T-cell (primary cell): ENCODE data around the gene IWS1. TPM values are rescaled to one million over a fixed set of nuclear protein-coding genes. Genes with fewer than 3 reads are reported as not detected.

ENCODE experiments used
- ATAC-seq, 4 experiments: fragments of 200-7000 bp in 3 of 4; fragments of 150-1000 bp in 1 of 4; cut with Tn5 transposase; replicated peaks in 1 of 4; 1 replicate in 3 of 4; 2 replicates in 1 of 4; pipeline ENCODE4 v1.10.0; 2021; ENCODE audit warnings: moderate library complexity in 3 of 4, mild to moderate bottlenecking in 2 of 4, moderate number of reproducible peaks in 1 of 4
- CTCF ChIA-PET, 2 donors: fragments of 300-600 bp; sonication (Branson Sonifier 250); formaldehyde crosslinking; loops; one replicate each; lab custom pipeline; 2022; ENCODE audit warnings: antibody characterized with exemption in 2 of 2; lab: Charles Lee
- POLR2A ChIA-PET, 2 donors: fragments of 300-600 bp; sonication (Branson Sonifier 250); formaldehyde crosslinking; loops; one replicate each; lab custom pipeline; 2022; ENCODE audit warnings: antibody characterized with exemption in 2 of 2; lab: Charles Lee
- DNase-seq, 35 experiments: peaks; one replicate each; pipeline versions ENCODE4 v3.0.0 to v3.0.0-alpha.2; 2013 to 2023
- H3K27ac ChIP-seq: one replicate; pipeline ENCODE4 v1.5.1; 2013; ENCODE audit warnings: low read length
- H3K27me3 ChIP-seq, 2 experiments: replicated peaks in 1 of 2; 1 replicate in 1 of 2; 2 replicates in 1 of 2; pipeline versions ENCODE4 v1.6.1 to v1.7.0; 2013; ENCODE audit warnings: low read length in 1 of 2, mixed read lengths in 1 of 2; ENCODE audit not compliant: control insufficient read depth in 2 of 2, insufficient read depth in 2 of 2; ENCODE audit errors: extremely low read depth in 1 of 2
- H3K36me3 ChIP-seq, 2 donors: 1 replicate in 1 of 2; 2 replicates in 1 of 2; pipeline versions ENCODE4 v1.6.1 to v1.7.0; 2013; ENCODE audit warnings: low read length in 1 of 2; ENCODE audit not compliant: control insufficient read depth in 2 of 2, insufficient read depth in 1 of 2; ENCODE audit errors: extremely low read depth in 1 of 2
- H3K4me1 ChIP-seq, 2 experiments: 1 replicate in 1 of 2; 2 replicates in 1 of 2; pipeline versions ENCODE4 v1.6.1 to v1.7.0; 2013; ENCODE audit warnings: low read length in 2 of 2, mixed read lengths in 1 of 2; ENCODE audit not compliant: insufficient read depth in 2 of 2, control insufficient read depth in 1 of 2; ENCODE audit errors: extremely low read depth in 1 of 2
- H3K4me3 ChIP-seq, 2 donors: 1 replicate in 1 of 2; 2 replicates in 1 of 2; pipeline versions ENCODE4 v1.5.1 to v1.7.0; 2013; ENCODE audit warnings: mild to moderate bottlenecking in 2 of 2, low read length in 1 of 2, moderate library complexity in 1 of 2; ENCODE audit not compliant: control insufficient read depth in 1 of 2; ENCODE audit errors: extremely low read depth in 1 of 2
- H3K9me3 ChIP-seq: 2 replicates; pipeline ENCODE4 v1.7.0; 2013
- H3K27ac Mint-ChIP-seq, 2 donors: one replicate each; pipeline ENCODE4 v1.8.0; 2020 to 2021; ENCODE audit warnings: mild to moderate bottlenecking in 2 of 2, mixed read lengths in 2 of 2
- H3K27me3 Mint-ChIP-seq, 2 donors: one replicate each; pipeline ENCODE4 v1.8.0; 2021 to 2022; ENCODE audit warnings: mixed read lengths in 2 of 2
- H3K36me3 Mint-ChIP-seq: one replicate; pipeline ENCODE4 v1.8.0; 2021; ENCODE audit warnings: mixed read lengths
- H3K4me1 Mint-ChIP-seq, 3 donors: one replicate each; pipeline ENCODE4 v1.8.0; 2020 to 2022; ENCODE audit warnings: mixed read lengths in 3 of 3, mild to moderate bottlenecking in 1 of 3
- H3K4me3 Mint-ChIP-seq, 3 donors: one replicate each; pipeline ENCODE4 v1.8.0; 2020 to 2022; ENCODE audit warnings: mild to moderate bottlenecking in 3 of 3, mixed read lengths in 3 of 3, moderate library complexity in 3 of 3
- H3K9me3 Mint-ChIP-seq, 3 donors: one replicate each; pipeline ENCODE4 v1.8.0; 2020 to 2022; ENCODE audit warnings: mixed read lengths in 3 of 3
- WGBS: methylation state at CpG from one replicate; pipeline ENCODE4 v1.1.5; 2013; ENCODE audit warnings: missing lambda C conversion rate; ENCODE audit not compliant: insufficient coverage; 5-methylcytosine and 5-hydroxymethylcytosine counted together
- total RNA-seq, 35 experiments: library from RNA in 6 of 35; stranded (reverse) in 6 of 35; fragments of 120-200 nt in 1 of 35; gene quantifications; one replicate each; pipeline versions ENCODE4 v1.2.1 to v1.2.4 and lab custom pipeline; 2013 to 2026

The IWS1 gene
- total RNA-seq, 5 donors from 2014 or later (not counting 1 experiment from before 2014, with no cell fraction given): 20.8 to 47.1 (median 42.6) TPM

DNA sequence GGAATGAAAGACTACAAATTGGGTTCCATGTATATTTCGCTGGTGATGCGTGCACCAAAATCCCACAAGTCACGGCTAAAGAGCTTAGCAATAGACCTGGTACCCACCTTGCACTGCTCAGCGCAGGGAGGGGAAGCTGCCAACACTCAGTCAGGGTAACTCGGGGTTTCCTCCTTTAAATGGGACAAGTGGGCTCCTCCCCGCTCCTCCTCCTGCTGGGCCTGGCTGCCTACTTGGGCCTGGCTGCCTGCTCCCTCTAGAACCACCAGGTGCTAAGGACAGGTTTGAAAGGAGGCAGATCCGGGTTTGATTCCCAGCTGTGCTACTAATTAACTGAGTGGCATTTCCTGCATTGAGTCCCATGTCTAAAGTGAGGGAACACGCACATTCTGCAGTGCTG is 32.6 kb upstream of the IWS1 start:
- peaks cover 0 to 11% of the 10 kb centered on the region in 2 experiments for H3K27me3 ChIP-seq
- peaks cover 13 to 21% (median 17%) of the 10 kb centered on the region in 3 donors for H3K9me3 Mint-ChIP-seq
- 82% methylated on average over 8 of the region's 8 CpGs for WGBS
- H3K36me3 ChIP-seq: no peaks in the 10 kb centered on the region
- no peaks in the 10 kb centered on the region for H3K9me3 ChIP-seq
- ATAC-seq: no peak
- no peak overlapping the region for H3K27ac ChIP-seq
- no peak overlapping the region for H3K4me3 Mint-ChIP-seq
- H3K27me3 Mint-ChIP-seq: peaks cover 7 to 19% of the 10 kb centered on the region in 2 donors
- CTCF ChIA-PET: no interaction called here
- H3K36me3 Mint-ChIP-seq: peaks cover 11% of the 10 kb centered on the region
- H3K4me1 Mint-ChIP-seq: peaks cover 0 to 4% (median 0%) of the 10 kb centered on the region in 3 donors
- no peak for DNase-seq
- POLR2A ChIA-PET: no interaction called here
- no peak overlapping the region for H3K4me3 ChIP-seq
- H3K4me1 ChIP-seq: peaks cover 0 to 2% of the 10 kb centered on the region in 2 experiments
- H3K27ac Mint-ChIP-seq: no peak overlapping the region

DNA sequence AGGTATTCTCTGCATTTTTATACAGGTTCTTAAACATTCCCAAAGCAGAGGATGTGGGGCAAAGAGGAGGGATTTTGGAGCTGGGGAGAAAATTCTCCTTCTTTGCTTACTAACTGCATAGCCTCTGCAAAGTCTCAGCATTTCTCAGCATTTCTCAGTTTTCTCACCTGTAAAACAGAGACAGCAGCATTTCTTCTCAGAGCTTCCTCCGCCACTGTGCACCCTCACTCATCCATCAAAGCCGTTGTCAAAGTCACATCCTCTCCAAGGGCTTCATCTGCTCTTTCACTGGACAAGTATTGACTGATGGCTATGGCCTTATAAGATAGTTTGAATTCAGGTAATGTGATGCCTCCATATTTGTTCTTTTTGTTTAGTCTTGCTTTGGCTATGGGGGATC is 26.6 kb upstream of the IWS1 start:
- no peak overlapping the region for H3K4me3 Mint-ChIP-seq
- H3K36me3 Mint-ChIP-seq: peaks cover 11% of the 10 kb centered on the region
- Histone ChIP-seq H3K4me3 (no peak overlapping the region), H3K9me3 (no peaks in the 10 kb centered on the region), H3K27ac (no peak overlapping the region), H3K27me3 (peaks cover 0 to 25% of the 10 kb centered on the region in 2 experiments), H3K36me3 (no peaks in the 10 kb centered on the region), H3K4me1 (no peaks in the 10 kb centered on the region)
- ATAC-seq (no peak), DNase-seq (no peak)
- H3K27me3 Mint-ChIP-seq: peaks cover 13 to 37% of the 10 kb centered on the region in 2 donors
- CTCF ChIA-PET: interaction anchor here in 1 of 2 donors (0.6 to 1.1 kb wide), 2 partner anchors 55 to 455 kb away, joined by 3 read pairs; no protein-coding TSS in a partner anchor
- H3K4me1 Mint-ChIP-seq: no peaks in the 10 kb centered on the region
- POLR2A ChIA-PET: no interaction called here
- H3K27ac Mint-ChIP-seq: no peak overlapping the region
- peaks cover 13 to 21% (median 15%) of the 10 kb centered on the region in 3 donors for H3K9me3 Mint-ChIP-seq
- WGBS: no CpG with 5 or more reads among the region's 2 CpGs

DNA sequence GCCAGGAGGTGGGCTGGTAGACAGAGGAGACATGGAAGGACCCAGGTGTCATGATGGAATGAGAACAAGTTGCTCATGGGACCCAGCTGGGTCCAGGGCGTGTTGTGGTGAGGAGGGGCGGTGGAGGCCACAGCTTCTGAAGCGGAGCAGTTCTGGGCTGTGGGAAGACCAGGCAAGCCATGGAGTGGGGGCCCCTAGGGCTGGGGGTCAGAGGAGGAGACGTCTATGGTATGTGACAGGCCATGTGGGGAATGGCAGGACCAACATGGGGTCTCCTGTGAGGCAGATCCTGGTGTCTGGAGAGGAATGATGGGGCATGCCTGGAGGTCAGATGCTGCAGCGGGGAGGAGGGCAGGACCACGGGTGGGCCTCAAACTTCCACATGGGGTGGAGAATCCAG is 26.0 kb upstream of the IWS1 start:
- WGBS: 78% methylated on average over 6 of the region's 6 CpGs
- no peak overlapping the region for H3K27ac Mint-ChIP-seq
- DNase-seq (no peak), ATAC-seq (no peak)
- H3K9me3 Mint-ChIP-seq: peaks cover 10 to 16% (median 13%) of the 10 kb centered on the region in 3 donors
- H3K4me3 Mint-ChIP-seq: no peak overlapping the region
- H3K27me3 ChIP-seq: peaks cover 0 to 25% of the 10 kb centered on the region in 2 experiments
- H3K4me1 Mint-ChIP-seq: no peaks in the 10 kb centered on the region
- no peak overlapping the region for H3K27ac ChIP-seq
- H3K27me3 Mint-ChIP-seq: peaks cover 9 to 34% of the 10 kb centered on the region in 2 donors
- H3K36me3 ChIP-seq: no peaks in the 10 kb centered on the region
- ChIA-PET CTCF (interaction anchor here in 1 of 2 donors (0.6 to 1.1 kb wide), 2 partner anchors 56 to 455 kb away, joined by 3 read pairs; no protein-coding TSS in a partner anchor), POLR2A (no interaction called here)
- H3K9me3 ChIP-seq: no peaks in the 10 kb centered on the region
- peaks cover 11% of the 10 kb centered on the region for H3K36me3 Mint-ChIP-seq
- H3K4me1 ChIP-seq: no peaks in the 10 kb centered on the region
- H3K4me3 ChIP-seq: no peak overlapping the region

DNA sequence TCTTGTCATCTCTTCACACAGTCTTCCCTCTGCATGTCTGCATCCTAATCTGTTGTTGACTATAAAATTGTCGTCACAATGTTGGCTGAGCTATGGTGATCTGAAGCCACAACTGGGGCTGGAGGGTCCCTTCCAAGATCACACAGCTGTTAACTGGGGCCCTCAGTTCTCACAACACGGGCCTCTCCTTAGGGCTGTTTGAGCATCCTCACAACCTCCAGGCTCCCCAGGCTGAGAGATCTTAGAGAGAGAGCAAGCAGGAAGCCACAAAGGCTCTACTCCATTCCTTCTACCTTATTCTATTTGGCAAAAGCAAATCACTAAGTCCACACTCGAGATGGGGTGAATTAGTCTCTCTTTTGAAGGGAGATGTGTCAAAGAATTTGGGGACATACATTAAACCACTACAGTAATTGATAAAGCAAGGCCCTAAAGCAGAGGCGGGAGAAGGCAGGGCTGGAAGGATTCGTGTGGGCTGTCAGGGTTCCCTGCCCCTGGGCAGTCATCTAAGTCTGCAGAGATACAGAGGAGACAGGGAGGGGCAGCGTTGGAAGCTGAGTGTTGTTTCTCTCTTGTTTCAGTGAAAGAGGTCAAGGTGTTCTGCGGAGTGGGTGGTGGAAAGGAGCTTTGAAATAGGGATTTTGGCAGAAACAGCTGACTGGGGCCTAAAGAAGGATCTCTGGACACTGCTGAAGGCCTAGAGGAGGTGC is 25.1 kb upstream of the IWS1 start:
- H3K27me3 ChIP-seq: peaks cover 0 to 30% of the 10 kb centered on the region in 2 experiments
- no peak overlapping the region for H3K27ac ChIP-seq
- Mint-ChIP-seq H3K27ac (no peak overlapping the region), H3K4me1 (no peaks in the 10 kb centered on the region), H3K4me3 (no peak overlapping the region), H3K9me3 (peaks cover under 1 to 6% (median 4%) of the 10 kb centered on the region in 3 donors), H3K27me3 (peaks cover 16 to 29% of the 10 kb centered on the region in 2 donors), H3K36me3 (peaks cover 2% of the 10 kb centered on the region)
- ChIA-PET POLR2A (no interaction called here), CTCF (no interaction called here)
- H3K36me3 ChIP-seq: no peaks in the 10 kb centered on the region
- H3K9me3 ChIP-seq: no peaks in the 10 kb centered on the region
- 77% methylated on average over 5 of the region's 7 CpGs for WGBS
- ATAC-seq (no peak), DNase-seq (no peak)
- H3K4me1 ChIP-seq: no peaks in the 10 kb centered on the region
- H3K4me3 ChIP-seq: no peak overlapping the region

DNA sequence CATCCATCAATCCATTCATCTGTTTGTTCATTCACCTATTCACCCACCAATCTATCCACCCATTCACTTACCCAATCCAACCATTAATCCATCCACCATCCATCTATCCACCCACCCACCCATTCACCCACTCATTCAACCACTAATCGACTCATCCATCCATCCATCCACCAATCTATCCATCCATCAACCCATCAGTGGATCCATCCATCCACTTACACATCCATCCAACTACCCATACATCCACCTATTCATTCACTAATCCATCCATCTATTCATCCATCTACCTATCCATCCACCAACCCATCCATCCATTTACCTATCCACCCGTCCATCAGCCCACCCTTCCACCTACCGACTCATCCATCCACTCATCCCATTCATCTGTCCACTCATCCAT is 20.5 kb upstream of the IWS1 start:
- Mint-ChIP-seq H3K9me3 (no peaks in the 10 kb centered on the region), H3K4me1 (no peaks in the 10 kb centered on the region), H3K4me3 (no peak overlapping the region), H3K36me3 (no peaks in the 10 kb centered on the region), H3K27me3 (peaks cover 16 to 20% of the 10 kb centered on the region in 2 donors), H3K27ac (no peak overlapping the region)
- Histone ChIP-seq H3K4me1 (no peaks in the 10 kb centered on the region), H3K27me3 (peaks cover 0 to 37% of the 10 kb centered on the region in 2 experiments), H3K4me3 (no peak overlapping the region), H3K36me3 (no peaks in the 10 kb centered on the region), H3K27ac (no peak overlapping the region), H3K9me3 (no peaks in the 10 kb centered on the region)
- no peak for DNase-seq
- ChIA-PET POLR2A (no interaction called here), CTCF (no interaction called here)
- WGBS: 69% methylated on average over 3 of the region's 3 CpGs
- ATAC-seq: no peak

DNA sequence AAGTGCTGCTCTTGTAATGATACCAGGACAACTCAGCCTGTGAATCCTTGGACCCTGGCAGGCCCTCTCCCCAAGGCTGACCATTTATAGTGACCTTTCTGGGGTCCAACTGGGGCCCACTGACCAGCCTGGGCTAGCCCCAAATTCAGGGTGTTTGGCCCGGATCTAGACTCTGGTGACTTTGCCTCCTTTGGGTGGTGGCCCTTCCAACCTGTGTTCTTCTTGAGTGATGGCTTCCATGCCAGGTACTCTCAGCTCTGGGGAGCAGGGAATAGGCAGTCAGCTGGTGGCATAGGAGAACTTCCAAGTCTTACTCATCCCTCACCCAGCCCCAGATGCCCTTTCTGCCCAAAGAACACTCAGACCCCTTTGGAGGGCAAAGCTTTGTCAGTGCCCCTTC is 19.5 kb upstream of the IWS1 start:
- ChIA-PET POLR2A (no interaction called here), CTCF (no interaction called here)
- WGBS: no CpG with 5 or more reads among the region's 1 CpG
- H3K27ac Mint-ChIP-seq: no peak overlapping the region
- no peaks in the 10 kb centered on the region for H3K9me3 Mint-ChIP-seq
- H3K4me1 Mint-ChIP-seq: no peaks in the 10 kb centered on the region
- no peaks in the 10 kb centered on the region for H3K36me3 ChIP-seq
- H3K9me3 ChIP-seq: no peaks in the 10 kb centered on the region
- H3K4me1 ChIP-seq: no peaks in the 10 kb centered on the region
- DNase-seq: no peak
- no peaks in the 10 kb centered on the region for H3K36me3 Mint-ChIP-seq
- no peak overlapping the region for H3K4me3 ChIP-seq
- H3K27me3 ChIP-seq: peaks cover 0 to 35% of the 10 kb centered on the region in 2 experiments
- no peak for ATAC-seq
- no peak overlapping the region for H3K27ac ChIP-seq
- no peak overlapping the region for H3K4me3 Mint-ChIP-seq
- peaks cover 16 to 18% of the 10 kb centered on the region in 2 donors for H3K27me3 Mint-ChIP-seq
